T-helper 17 cell (primary cell): Measurements from ENCODE around the gene XPNPEP1. TPM values are rescaled to one million over a fixed set of nuclear protein-coding genes. Genes with fewer than 3 reads are reported as not detected.

Experiments used
- ATAC-seq: fragments of 150-1000 bp; cut with Tn5 transposase; 2 replicates; pipeline ENCODE4 v1.10.0; 2021; ENCODE audit warnings: mild to moderate bottlenecking, moderate library complexity
- DNase-seq, 3 donors: peaks; one replicate each; pipeline versions ENCODE4 v3.0.0 to v3.0.0-alpha.2; 2020 to 2021
- H3K9me3 ChIP-seq: one replicate; pipeline ENCODE4 v1.7.0; 2013; ENCODE audit warnings: low read length, mild to moderate bottlenecking; ENCODE audit not compliant: control insufficient read depth, poor library complexity, severe bottlenecking
- H3K27ac Mint-ChIP-seq: one replicate; pipeline ENCODE4 v1.8.0; 2022; ENCODE audit warnings: mild to moderate bottlenecking, moderate library complexity, mixed read lengths
- H3K27me3 Mint-ChIP-seq: one replicate; pipeline ENCODE4 v1.8.0; 2022; ENCODE audit warnings: mixed read lengths
- H3K36me3 Mint-ChIP-seq: one replicate; pipeline ENCODE4 v1.8.0; 2022; ENCODE audit warnings: low read depth, mixed read lengths
- H3K4me1 Mint-ChIP-seq: one replicate; pipeline ENCODE4 v1.8.0; 2022; ENCODE audit warnings: mild to moderate bottlenecking, mixed read lengths
- H3K4me3 Mint-ChIP-seq: one replicate; pipeline ENCODE4 v1.8.0; 2022; ENCODE audit warnings: mild to moderate bottlenecking, moderate library complexity, mixed read lengths
- total RNA-seq, 4 donors: library from RNA in 2 of 4; stranded (reverse) in 2 of 4; gene quantifications; one replicate each; pipeline ENCODE4 v1.2.3 and lab custom pipeline; 2022 to 2026

The XPNPEP1 gene
- total RNA-seq (10 to 100 TPM; 76.4 to 81.6 TPM), total RNA-seq (lab: John Stamatoyannopoulos, UW) (71.0 to 88.7 reads per million in 2 donors)

- Mint-ChIP-seq H3K36me3 (no peaks in the 10 kb centered on the region), H3K27ac (peak within 1 kb of the TSS; percentile 94), H3K4me3 (peak within 1 kb of the TSS; percentile 90), H3K4me1 (peaks cover 49% of the 10 kb centered on the region), H3K27me3 (no peaks in the 10 kb centered on the region)
- DNase-seq = peak; percentile 62 to 78 (median 72)
- no peaks in the 10 kb centered on the region for H3K9me3 ChIP-seq
- ATAC-seq = peak; percentile 93
These were observed at the start of gene XPNPEP1 for GRCh38 chr10:109922976-109923921. Gene XPNPEP1 (minus strand): TSS chr10:109923511. CDS start chr10:109923433, 78 bp downstream.

DNA sequence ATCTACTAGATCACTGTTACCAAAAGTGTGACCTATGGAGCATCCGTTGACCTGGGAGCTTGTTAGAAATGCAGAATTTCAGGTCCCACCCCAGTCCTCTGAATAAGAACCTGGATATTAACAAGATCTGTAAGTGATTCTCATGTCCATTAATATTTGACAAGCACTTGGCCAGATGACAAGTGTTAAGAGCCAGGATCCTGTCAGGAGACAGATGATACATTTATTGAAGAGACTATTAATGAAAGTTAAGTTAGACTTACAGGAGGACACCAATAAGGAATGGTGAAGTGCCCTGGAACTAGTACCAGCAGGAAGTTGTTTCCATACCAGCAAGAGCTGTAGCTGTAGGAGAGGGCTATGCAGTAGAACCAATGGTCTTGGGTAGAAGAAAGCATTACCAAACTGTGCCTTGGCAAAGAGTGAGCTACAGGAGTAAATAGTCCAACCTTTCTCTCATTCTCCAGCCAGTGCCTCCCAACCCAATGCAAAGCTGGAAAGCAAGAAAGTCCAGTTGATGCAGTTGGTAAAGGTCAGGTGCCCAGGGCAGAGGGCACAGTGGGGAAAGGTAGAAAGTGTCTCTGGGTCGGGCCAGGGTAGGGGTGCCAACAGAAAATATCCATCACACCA, 49.2 kb upstream of the XPNPEP1 start:
- H3K9me3 ChIP-seq = no peaks in the 10 kb centered on the region
- ATAC-seq (no peak), DNase-seq (no peak)
- Mint-ChIP-seq H3K27ac (no peak overlapping the region), H3K36me3 (no peaks in the 10 kb centered on the region), H3K27me3 (peaks cover 20% of the 10 kb centered on the region), H3K4me1 (peaks cover 3% of the 10 kb centered on the region), H3K4me3 (no peak overlapping the region)

DNA sequence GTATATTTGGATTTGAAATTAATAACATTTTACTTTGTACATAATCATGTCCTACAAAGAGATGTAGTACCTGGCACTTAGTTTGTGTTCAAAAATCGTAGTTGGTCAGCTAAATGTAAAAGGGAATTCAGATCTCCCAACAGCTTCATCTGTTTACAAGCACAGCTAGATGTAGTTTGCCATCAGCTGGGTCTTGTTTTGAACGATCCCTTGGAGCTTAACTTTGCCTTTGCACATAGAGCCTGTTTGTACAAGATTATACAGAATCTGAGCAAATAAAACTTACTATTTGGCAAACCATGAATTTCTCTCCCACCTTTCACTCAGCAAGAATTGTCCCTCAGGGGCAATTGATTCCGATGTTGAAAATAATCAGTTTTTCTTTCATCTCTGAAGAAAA, 48.3 kb upstream of the XPNPEP1 start:
- H3K36me3 Mint-ChIP-seq = no peaks in the 10 kb centered on the region
- DNase-seq (no peak), ATAC-seq (no peak)
- H3K9me3 ChIP-seq = no peaks in the 10 kb centered on the region
- peaks cover 20% of the 10 kb centered on the region for H3K27me3 Mint-ChIP-seq
- H3K4me3 Mint-ChIP-seq = no peak overlapping the region
- H3K27ac Mint-ChIP-seq = no peak overlapping the region
- H3K4me1 Mint-ChIP-seq = peaks cover 3% of the 10 kb centered on the region

DNA sequence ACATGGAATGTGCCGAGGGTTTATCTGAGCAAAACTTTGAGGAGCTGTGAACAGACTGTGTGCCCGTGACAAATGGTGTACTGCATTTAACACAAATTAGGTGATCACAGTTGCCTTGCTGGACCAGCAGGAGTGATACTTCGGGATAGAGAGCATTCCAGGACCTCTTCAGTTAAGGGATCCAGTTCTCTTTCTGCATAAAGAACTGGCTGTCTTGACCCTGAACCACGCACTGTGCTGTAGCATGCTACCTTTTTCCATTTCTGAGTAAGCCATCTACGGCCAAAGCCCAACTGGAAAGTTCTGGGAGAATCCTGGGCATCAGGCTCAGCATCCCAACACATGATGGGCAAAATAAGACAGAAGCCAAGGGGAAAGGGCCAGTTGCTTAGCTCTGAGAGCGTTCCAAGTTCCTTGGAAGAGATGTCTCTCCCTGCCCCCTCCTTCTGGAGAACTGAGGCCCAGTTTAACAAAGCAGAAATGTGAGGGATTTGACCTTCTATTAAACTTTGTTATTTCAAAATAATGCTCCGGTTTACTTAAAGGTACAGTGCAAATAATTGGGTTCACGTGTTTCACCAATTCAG, 46.5 kb upstream of the XPNPEP1 start:
- no peak for ATAC-seq
- Mint-ChIP-seq H3K27me3 (peaks cover 20% of the 10 kb centered on the region), H3K27ac (no peak overlapping the region), H3K4me1 (peaks cover 3% of the 10 kb centered on the region), H3K36me3 (no peaks in the 10 kb centered on the region), H3K4me3 (no peak overlapping the region)
- no peak for DNase-seq
- H3K9me3 ChIP-seq = no peaks in the 10 kb centered on the region

GRCh38 chr10:109968953-109969759, 45.8 kb upstream of the XPNPEP1 start:
- H3K27ac Mint-ChIP-seq = no peak overlapping the region
- no peak for DNase-seq
- H3K36me3 Mint-ChIP-seq = no peaks in the 10 kb centered on the region
- H3K4me3 Mint-ChIP-seq = no peak overlapping the region
- H3K4me1 Mint-ChIP-seq = peaks cover 3% of the 10 kb centered on the region
- peaks cover 20% of the 10 kb centered on the region for H3K27me3 Mint-ChIP-seq
- no peak for ATAC-seq
- no peaks in the 10 kb centered on the region for H3K9me3 ChIP-seq

GRCh38 chr10:109967739-109968088, 44.4 kb upstream of the XPNPEP1 start:
- DNase-seq = no peak
- H3K27ac Mint-ChIP-seq = no peak overlapping the region
- peaks cover 6% of the 10 kb centered on the region for H3K4me1 Mint-ChIP-seq
- H3K27me3 Mint-ChIP-seq = peaks cover 25% of the 10 kb centered on the region
- no peaks in the 10 kb centered on the region for H3K9me3 ChIP-seq
- ATAC-seq = no peak
- no peak overlapping the region for H3K4me3 Mint-ChIP-seq
- no peaks in the 10 kb centered on the region for H3K36me3 Mint-ChIP-seq

- H3K4me3 Mint-ChIP-seq = no peak overlapping the region
- no peak for ATAC-seq
- H3K27me3 Mint-ChIP-seq = peaks cover 22% of the 10 kb centered on the region
- no peaks in the 10 kb centered on the region for H3K9me3 ChIP-seq
- no peaks in the 10 kb centered on the region for H3K36me3 Mint-ChIP-seq
- H3K4me1 Mint-ChIP-seq = peaks cover 6% of the 10 kb centered on the region
- DNase-seq = no peak
- H3K27ac Mint-ChIP-seq = no peak overlapping the region
These were observed 43.8 kb upstream of the XPNPEP1 start for GRCh38 chr10:109966961-109967738.

- Mint-ChIP-seq H3K36me3 (no peaks in the 10 kb centered on the region), H3K27me3 (peaks cover 12% of the 10 kb centered on the region), H3K4me1 (peaks cover 3% of the 10 kb centered on the region), H3K27ac (no peak overlapping the region), H3K4me3 (no peak overlapping the region)
- ATAC-seq (no peak), DNase-seq (no peak)
- no peaks in the 10 kb centered on the region for H3K9me3 ChIP-seq
These were observed 41.0 kb upstream of the XPNPEP1 start for GRCh38 chr10:109964318-109964717.

DNA sequence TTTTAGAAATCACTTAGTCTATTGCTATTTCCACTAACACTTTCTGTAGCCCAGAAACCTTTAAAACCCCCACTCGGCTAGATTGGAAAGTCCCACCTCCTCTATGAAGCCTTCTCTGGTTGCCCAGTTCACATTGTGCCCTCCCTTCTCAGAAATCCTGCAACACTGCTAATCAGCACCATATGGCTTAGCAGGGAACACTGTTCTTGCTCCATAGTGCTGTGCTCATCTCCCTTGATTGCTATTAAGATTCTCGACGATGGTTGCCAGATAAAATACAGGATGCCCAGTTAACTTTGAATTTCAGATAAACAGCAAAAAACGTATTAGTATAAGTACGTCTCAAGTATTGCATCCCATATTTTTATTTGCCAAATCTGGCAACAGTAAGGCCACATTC, 40.1 kb upstream of the XPNPEP1 start:
- DNase-seq (no peak), ATAC-seq (no peak)
- Mint-ChIP-seq H3K4me3 (no peak overlapping the region), H3K4me1 (peaks cover 3% of the 10 kb centered on the region), H3K27me3 (peaks cover 5% of the 10 kb centered on the region), H3K36me3 (no peaks in the 10 kb centered on the region), H3K27ac (no peak overlapping the region)
- H3K9me3 ChIP-seq = no peaks in the 10 kb centered on the region

GRCh38 chr10:109962247-109962646, 38.9 kb upstream of the XPNPEP1 start:
- Mint-ChIP-seq H3K4me3 (no peak overlapping the region), H3K36me3 (no peaks in the 10 kb centered on the region), H3K27me3 (peaks cover 5% of the 10 kb centered on the region), H3K27ac (no peak overlapping the region), H3K4me1 (peaks cover 3% of the 10 kb centered on the region)
- DNase-seq (no peak), ATAC-seq (no peak)
- no peaks in the 10 kb centered on the region for H3K9me3 ChIP-seq

DNA sequence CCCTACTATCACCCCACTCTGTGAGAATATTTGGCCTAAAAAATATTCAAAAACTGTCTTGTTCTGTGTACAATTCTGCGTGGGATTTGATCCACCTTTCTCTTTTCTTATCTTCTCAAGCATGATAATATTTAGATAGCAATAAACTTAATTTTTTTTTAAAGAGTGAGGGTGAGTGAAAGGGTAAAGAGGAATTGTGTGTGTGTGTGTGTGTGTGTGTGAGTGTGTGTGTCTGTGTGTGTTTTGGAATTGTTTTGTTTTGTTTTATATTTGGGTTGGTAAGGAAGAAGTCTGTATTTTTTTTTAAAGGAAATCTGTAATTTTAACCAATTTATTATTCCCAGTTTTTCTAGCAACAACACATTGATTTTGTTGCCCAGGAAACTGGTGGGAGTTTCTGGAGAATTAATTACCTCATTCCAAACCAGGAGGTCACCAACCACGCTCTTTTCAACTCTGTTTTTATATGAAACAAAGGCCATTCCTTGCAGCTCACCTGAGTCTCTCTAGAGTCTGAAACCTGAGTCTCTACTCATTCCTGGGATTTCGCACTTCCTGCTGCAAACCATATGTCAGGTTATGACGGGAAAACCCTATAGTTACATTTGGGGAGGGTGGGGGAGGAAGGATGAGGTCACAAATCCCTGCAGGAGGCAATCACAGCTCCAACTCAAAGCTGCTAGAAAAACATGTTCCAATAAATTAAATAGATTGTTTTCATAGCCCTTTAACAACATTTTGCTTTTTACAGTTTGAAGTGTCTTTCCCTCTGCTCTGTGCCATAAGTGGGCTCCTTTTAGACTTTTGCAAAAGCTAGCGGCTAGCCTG, 38.1 kb upstream of the XPNPEP1 start:
- peaks cover 3% of the 10 kb centered on the region for H3K4me1 Mint-ChIP-seq
- H3K27me3 Mint-ChIP-seq = peaks cover 5% of the 10 kb centered on the region
- no peak for DNase-seq
- H3K4me3 Mint-ChIP-seq = no peak overlapping the region
- H3K27ac Mint-ChIP-seq = no peak overlapping the region
- ATAC-seq = no peak
- no peaks in the 10 kb centered on the region for H3K9me3 ChIP-seq
- no peaks in the 10 kb centered on the region for H3K36me3 Mint-ChIP-seq

DNA sequence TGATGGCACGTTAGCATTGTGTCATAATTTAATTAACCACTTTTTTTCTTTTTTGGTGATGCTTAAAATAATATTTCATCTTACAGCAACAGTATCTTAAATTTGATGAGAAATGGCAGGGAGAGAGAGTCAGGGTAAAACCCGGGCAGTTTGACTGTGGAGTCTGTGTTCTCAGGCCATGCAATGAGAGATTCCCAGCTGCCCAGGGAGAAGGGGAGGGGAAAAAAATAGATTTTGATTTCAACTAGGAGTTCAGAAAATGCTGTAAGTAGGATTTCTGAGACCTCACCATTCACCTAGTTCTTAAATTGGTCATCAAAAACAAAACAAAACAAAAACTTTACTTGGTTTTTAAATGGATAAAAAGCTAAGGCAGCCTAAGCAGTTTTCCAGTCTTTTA, 37.4 kb upstream of the XPNPEP1 start:
- Mint-ChIP-seq H3K4me3 (no peak overlapping the region), H3K4me1 (peaks cover 3% of the 10 kb centered on the region)

More for the DNA sequence above, 37.4 kb upstream of the XPNPEP1 start:
- H3K27ac Mint-ChIP-seq = peak overlapping the region; percentile 27
- no peaks in the 10 kb centered on the region for H3K36me3 Mint-ChIP-seq
- peaks cover 5% of the 10 kb centered on the region for H3K27me3 Mint-ChIP-seq
- ATAC-seq (no peak), DNase-seq (no peak)
- H3K9me3 ChIP-seq = no peaks in the 10 kb centered on the region
